ENCODE data around the gene RFX4.
"Not testable (repeated sequence)": the region's sequence is repeated elsewhere in the genome, so short reads cannot be mapped to it uniquely, and the experiment has no call there.

The RFX4 gene

DNA sequence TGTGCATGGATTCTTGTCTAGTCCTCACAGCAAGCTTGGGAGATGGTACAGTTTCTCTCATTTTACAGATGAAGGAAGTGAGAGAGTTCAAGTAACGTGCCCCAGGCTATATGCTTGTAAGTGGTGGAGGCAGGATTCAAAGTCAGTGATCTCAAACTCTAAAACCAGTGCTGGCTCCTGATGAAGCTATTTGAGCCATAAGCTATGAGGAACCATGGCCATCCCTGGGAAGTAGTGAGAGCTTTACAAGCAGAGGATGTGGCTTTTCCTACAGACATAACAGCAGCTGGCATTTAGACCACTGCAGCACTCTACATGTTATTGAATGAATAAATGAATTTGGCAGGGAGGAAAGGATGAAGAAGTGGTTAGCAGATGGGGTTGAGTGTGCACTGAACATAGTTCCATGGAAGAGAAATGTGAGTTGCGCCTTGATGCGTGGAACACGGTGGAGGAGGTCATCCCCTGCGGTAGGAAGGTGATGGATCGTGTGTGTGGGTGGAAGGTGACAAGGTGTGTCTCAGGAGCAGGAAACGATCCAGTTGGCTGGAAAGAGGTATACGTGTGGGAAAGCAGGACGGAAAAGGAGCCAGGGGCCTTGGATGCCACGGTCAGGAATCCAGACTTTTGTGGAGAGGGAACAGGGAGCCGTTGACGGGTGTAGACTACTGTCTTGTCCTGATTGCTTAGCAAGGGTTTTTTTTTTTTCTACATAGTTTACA is 65.2 kb downstream of the RFX4 start:
- DNase-seq, result no peak

DNA sequence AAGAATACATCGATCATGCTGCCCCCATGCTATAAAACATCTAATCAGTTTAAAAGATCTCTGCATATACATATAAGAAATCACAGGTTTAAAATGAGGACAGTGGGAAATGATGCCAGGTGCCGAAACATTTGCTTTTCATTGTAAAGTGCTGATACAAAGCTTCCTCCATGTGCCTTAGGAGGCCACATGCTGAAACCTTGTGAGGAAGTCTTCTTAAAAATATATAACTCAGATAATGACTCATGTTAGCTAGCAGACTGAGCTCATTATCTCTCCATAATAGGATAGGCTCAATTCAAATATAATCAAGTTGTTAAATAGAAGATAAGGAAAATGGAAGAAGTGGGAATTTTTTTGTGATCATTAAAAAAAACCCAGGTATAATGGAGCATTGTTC is 65.9 kb downstream of the RFX4 start:
- no peak for DNase-seq

DNA sequence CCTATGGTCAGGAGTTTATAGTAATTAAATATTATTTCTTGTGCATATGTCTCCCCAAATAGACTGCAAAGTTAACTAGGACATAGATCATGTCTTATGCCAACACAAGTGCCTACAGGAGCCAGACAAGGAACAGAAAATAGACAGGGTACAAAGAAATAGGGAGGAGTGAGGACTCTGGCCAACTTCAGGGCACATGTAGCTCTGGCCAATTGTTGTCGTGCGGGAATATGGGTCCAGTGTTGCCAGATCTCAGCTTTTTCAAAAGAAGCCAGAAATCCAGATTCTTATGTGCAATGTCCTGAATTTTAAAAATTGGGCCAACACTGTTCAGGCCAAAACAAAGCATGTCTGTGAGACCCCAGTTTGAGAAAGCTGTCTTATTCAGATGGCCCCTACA is 68.7 kb downstream of the RFX4 start:
- no peak for DNase-seq

DNA sequence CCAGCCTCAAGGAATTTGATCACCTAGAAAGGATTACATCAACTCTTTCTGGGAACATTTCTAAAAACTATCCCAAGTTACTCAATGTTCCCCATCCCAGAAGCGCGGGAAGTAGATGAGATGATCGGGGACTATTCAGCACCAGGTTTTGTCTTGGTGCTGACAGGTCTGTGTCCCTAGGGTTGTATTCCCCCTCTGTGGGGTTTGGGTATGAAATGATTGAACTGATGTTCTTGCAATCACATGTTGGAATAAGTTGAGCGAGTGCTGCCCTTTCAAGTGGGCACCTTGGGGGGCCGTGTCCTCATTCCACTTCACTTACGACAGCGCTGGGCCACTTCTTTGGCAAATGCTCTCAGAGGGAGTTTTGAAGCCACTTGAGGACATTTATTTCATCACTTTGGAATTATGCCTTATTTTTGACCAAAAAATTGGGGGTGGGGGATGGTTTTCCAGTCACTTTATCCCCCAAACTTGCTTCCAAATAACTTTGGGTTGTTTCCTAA is 69.8 kb downstream of the RFX4 start:
- no peak for DNase-seq

DNA sequence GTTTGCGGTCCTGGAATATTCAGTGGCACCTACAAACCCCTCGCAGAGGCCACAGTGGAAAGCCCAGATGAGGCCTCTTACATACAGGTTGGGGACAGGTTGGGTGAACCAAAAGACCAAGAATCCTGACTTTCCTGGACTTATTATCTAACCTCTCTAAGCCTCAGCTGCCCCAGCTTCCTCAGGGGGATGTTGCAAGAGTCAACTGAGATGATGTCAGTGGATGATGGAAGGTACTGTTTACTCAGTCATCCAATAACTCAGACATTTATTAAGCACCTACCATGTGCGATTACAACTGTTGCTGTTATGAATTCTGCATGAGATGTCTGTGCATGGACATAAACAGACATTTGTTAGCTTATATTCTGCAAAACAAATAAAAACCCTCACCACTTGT is 72.8 kb downstream of the RFX4 start:
- DNase-seq, result no peak

DNA sequence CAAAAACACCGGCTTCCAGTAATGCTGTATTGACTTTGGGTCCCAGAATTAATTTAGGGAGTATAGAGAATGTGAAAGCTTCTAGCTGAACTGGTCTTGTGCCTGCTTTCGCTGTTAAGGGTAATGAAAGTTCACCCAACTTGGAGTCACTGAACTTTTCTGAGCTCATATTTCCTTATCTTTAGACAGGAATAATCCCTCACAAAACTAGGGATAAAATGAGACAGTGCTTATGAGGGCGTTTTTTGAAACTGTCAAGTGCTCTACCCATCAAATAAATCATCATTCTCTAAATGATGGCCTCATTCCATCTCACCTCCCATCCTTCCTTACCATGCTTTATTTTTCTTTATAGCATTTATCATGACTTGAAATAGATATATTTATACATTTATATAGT is 74.7 kb downstream of the RFX4 start:
- DNase-seq, result no peak

DNA sequence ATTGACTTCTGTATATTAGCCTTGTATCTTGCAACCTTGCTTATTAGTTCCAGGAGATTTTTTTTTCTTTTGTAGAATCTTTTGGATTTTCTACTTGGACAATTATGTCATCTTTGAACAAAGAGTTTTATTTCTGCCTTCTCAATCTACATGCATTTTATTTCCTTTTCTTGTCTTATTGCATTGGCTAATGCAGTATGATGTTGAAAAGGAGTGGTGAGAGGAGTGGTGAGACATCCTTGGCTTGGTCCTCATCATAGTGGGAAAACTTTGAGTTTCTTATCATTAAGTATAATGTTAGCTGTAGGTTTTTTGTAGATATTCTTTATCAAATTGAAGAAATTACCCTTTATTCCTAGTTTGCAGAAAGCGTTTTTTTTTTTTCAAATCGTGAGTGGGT is 80.6 kb downstream of the RFX4 start:
- no peak for DNase-seq

DNA sequence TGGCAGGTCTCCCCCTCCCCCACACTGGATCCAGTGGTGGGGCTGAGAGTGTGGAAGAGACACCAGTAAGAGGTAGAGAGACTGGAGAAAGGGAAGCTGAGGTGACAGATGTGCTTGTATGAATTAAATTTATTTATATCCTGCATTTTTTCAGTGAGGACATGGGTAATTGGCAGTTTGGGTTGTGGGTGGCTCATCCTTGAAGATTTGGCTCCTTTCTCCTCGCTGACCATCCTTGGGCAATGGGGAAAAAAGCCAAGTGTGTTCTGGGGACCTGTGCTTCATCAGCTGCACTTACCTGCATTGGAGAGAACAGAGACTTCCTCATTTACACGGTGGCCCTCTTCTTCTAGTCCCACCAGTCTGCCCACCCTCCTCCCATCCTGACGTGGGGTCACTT is 86.4 kb downstream of the RFX4 start:
- DNase-seq, result no peak

DNA sequence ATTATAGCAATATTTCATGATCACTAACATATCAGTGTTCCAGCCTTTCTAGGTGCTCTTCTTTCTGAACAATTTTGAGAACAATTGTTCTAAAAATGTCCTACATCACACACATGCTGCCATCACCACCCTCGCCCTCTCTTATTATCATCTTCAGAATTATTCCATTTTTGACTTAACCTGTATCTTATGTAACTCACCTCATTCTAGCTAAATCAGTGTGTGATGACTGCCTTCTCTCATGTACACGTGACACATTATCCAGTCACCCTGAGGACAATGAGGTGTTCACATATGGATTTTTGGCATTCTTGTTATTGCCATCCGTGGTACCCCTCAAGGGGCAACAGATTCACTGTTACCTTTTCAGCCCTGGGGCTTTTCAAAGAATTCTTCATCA is 87.3 kb downstream of the RFX4 start:
- DNase-seq, result no peak

DNA sequence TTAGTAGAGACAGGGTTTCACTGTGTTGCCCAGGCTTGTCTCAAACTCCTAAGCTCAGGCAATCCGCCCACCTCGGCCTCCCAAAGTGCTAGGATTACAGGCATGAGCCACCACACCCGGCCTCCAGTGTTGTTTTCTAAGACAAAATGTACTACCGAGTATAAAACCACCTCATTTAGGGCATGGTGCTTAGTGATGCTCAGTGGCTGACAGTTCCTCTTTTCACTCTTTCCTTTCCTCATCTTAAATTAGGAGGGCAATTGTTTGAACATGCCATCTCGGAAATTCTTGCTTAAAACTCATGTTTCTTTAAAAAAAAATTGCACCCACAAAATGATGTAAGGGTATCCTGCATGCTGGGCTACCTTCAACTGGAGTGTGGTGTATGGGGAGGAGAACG is 89.0 kb downstream of the RFX4 start:
- DNase-seq, result no peak

DNA sequence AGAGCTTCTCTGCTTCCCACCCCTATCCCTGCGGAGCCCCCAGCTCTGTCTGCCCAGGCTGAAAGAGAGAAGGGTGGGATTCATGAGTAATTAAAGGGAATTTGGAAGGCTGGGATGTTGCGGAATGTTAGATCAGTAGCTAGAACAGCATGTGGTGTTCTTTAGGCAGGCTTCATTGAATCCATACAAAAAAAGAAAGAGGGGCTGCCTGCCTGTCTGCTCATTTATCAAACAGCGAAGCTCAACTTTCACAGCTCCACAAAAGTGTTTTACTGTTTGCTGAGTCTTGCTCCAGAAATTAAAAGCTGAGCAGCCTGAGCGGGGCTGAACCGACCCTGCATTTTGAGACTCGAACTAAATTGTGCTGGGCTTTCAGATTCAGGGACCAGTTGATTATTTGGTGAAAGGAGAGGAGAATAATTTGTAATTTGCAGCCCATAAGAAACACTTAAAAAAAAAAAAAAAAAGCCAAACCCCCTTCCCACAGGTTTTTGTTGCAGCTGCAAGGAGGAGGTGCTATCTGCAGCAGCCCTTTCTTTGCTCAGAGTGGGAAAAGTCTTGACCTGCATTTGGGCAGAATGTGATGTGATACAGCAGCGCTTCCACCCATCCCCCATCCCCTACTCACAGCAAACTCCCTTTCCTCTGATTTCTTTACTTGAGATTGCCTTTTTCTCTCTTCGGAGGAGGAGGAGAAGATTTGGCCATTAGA is 89.7 kb downstream of the RFX4 start:
- no peak for DNase-seq

DNA sequence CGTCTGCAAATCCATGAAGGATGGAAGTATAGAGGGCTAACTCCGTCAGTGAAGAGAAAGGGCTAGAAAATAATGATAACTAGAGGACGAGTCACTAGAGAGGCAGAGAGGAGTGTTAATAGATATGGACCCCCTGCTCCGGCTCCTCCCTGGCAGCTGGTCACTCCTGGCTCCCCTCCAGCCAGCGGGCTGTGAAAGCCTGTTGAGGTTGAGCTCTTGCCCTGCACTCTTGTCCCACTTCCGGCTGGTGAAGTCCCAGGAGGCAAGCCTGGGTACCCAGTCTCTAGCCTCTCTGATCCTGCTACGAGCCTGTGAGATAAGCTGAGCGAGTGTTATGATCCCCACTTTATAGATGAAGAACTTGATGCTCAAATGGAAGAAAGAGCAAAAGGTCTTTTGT is 90.3 kb downstream of the RFX4 start:
- no peak for DNase-seq

DNA sequence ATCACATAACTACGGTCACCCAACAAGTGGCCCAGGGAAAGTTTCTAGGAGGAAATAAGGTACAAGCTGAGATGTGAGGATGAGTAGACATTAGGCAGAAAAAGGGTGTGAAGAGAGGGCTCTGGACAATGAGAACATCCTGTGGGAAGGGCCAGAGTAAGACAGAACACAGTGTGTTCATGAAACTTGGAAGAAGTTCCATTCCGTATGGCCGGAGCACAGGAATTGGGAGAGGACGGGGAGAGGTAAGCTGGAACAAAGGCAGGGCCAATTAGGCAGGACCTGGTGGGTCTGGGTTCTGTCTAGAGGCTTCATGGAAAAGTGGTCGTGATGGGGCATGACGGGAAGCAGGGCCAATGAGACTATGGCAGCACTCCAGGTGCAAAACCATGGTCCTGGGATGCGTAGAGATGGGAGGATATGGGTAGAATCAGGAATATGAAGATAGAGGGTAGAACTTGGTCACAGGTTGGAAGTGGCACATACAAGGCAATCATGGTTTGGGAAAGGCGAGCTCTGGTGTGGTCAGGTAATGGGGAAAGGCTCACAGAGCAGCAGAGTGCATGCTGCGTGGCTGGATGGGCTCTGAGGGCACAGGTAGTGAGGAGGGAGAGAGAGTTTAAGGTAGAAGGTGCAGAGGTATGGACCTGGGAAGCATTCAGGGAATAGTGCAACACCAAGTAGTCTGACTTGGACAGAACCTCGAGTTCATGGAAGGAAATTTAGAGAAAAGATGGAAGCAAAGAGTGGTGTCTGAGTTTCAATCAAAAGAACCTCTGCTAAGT is 93.0 kb downstream of the RFX4 start:
- DNase-seq, result no peak

DNA sequence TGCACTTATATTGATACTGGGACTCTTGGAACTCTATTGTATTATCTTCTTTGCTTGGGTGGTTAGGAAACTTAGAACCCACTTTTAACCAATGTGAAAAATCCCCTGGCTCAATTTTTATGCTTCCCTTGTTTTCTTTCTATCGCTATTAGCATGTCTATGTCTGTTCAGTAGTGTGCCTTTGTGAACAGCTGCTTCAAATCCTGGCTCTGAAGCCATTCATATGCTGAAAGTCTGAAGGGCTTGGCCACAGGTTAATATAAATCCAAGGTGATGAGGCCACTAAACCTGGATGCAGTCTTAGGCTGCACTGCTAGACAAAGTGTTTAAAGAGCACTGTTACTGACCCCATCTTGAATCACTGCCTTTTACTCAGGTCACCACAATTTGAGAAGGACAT is 96.8 kb downstream of the RFX4 start:
- DNase-seq, result no peak

DNA sequence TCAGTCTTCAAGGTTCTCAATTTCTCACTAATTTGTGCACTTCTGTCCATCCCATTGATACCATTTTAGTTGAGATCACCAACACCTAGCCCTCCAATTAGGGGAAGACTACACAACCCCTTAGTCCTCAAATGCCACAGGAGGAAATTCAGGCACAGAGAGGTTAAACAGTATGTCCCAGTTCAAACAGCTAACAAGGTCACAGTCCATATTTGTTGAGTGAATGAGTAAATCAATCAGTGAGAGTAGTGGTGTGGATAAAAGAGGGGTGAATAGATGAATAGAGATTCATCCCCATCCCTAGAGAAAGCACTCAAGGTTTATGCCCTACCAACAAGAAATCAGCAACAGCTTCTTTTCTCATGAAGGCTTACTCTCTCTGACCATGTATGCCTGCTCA is 97.5 kb downstream of the RFX4 start:
- no peak for DNase-seq

DNA sequence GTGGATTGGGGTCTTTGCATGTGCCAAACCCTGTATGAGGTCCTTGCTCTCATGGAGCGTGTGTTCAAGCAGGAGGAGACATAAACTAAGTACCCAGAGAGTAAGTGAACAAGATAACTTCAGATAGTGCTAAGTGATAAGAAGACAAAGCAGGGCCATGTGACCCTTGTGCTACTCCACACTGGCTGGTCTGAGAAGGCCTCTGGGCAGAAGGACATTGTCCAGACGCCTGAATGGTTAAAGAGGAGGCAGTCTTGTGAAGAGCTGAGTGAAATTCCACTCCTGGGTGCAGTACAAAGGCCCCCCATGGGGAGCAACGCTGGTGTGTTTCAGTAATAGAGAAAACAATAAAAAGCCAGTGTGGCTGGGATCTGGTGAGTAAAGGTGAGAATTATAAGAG is 98.4 kb downstream of the RFX4 start:
- DNase-seq, result no peak

DNA sequence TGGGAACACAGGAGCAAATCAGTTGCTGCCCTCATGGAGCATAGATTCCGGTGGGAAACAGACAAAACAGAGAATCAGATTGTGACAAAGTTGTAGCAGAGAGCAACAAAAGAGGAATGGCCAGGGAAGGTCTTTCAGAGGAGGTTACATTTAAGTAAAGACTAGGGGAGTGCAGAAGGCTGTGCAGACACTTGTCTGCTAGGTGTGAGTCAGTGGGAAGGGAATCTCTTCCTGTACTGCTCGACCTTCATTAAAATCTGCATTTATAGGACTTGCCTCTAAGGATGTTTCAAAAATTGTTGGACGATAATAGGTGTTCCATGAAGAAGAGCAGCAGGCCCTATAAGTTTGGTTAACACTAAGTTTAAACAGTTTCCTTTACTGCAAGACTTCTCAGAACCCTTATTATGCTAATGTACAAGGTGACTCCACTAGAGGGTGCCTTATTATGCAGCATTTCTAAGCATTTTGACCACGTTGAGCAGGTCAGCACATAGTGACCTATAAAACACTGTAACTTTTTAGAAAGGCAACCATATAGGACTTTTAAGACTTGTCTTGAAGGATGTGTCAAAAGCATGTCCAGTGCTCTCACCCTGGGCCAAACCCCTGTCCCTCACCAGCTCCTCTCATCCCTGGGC is 99.9 kb downstream of the RFX4 start:
- no peak for DNase-seq

DNA sequence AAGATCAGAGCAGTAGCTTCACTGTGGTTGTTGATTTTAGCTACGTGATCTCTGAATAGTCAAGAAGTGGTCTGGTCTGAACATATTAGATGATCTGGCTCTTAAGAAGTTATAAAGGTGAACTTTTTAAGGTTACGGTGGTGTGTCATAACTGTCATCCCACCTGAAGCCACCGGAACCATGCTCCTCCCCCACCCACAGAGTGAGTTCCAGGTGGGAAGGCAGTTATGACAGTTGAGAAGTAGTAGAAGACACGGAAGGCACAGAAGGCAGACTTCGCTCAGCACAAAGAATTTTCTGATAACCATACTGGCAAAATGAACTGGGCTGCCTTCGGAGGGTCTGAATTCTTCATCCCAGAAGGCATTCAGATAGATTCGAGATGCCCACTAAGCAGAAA is 101.7 kb downstream of the RFX4 start:
- no peak for DNase-seq

DNA sequence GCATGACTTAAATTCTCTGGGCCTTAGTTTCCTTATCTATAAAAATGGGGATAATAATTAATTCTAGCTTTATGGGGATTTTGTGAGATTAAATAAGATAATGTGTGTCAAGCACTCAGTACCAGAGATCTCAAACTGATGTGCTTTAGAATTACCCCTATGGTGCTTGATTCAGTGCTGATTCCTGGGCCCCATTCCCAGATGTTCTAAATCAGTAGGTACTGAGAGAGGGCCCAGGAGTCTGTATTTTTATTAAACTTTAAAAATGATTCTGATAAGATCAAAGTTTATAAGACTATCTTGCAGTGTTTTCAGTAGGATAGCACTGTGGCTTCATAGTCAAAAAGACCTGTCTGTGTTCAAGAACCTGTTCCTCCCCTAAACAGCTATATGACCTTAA is 102.6 kb downstream of the RFX4 start:
- DNase-seq, result no peak

DNA sequence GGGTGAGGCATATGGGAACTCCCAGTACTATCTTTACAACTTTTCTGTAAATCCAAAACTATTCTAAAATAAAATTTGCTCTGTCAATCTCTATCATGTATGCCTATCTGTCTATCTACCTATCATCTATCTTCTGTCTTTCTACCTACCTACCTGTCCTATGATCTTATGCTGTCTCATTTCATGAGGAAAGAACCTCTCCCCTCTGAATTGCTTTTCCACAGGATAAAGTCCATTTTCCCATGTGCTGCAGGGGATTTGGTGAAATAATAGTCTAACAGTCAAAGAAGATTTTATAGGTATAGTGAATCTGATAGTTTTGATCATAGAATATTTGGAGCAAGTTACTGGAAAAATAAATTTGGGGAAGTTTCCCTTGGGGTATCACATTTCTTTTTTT is 104.9 kb downstream of the RFX4 start:
- no peak for DNase-seq

DNA sequence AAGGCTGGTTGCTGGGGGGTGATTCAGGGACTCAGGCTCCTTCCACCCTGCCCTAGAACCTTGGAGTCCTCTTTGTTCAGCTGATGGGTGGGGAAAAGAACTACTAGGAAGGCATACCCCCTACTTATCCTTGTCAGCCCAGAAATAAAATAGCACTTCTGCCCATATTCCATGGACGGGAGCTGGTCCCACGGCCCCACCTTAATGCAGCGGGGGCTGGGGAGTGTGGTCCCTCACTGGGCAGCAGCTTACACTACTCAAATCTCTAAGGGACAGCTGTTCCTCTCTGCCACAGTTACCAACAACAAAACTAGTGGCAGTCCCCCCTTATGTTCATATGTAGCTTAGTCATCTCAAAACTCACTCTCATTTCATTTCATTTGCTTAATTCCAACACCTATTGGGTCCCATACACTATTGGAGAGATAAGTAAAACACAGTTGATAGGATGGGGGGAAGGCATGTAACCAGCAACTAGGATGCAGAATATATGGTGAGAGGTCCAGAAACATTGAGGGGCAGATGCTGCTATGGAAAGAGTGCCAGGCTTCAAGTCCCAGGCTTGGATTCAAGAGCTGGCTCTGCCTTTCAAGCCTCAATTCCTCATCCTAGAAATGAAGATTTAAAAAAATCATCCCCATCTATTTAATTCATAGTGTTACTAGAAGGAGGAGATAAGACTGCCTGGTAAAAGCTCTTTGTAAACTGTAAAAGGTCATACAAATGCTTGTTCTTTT is 107.9 kb downstream of the RFX4 start:
- DNase-seq, result no peak

DNA sequence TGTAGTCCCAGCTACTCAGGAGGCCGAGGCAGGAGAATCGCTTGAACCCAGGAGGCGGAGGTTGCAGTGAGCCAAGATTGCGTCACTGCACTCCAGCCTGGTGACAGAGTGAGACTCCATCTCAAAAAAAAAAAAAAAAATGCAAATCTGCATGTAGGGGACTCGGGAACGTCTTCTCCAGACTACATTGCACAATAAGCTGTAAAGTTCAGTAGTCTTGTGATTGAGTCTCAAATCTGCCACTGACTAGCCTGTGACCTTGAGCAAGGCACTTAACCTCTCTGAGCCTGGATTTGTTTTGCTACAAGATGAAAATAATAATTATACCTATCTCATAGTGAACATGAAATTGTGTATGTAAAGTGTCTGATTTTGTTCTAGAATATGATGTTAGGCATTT is 109.2 kb downstream of the RFX4 start:
- DNase-seq, result not testable (repeated sequence)
